DND-41 (cell line): ENCODE data around the gene NLRC3.

Source experiments
- ATAC-seq: fragments of 200-7000 bp; cut with Tn5 transposase; 3 replicates; pipeline ENCODE4 v1.9.1; 2021; ENCODE audit warnings: low read depth; ENCODE audit not compliant: insufficient read depth
- DNase-seq: peaks from one replicate; pipeline ENCODE4 v3.0.0-alpha.2; 2020
- H2AFZ ChIP-seq: 2 replicates; pipeline ENCODE4 v1.6.0; 2012; ENCODE audit warnings: low read depth, low read length
- H3K27ac ChIP-seq: 2 replicates; pipeline ENCODE4 v1.5.1; 2012; ENCODE audit warnings: low read length, inconsistent platforms
- H3K27me3 ChIP-seq: fragments of 200-600 bp; sonication (generic); 2 replicates; pipeline ENCODE4 v1.6.0; 2012; ENCODE audit warnings: low read length, mild to moderate bottlenecking, inconsistent platforms; ENCODE audit not compliant: insufficient read depth, poor library complexity
- H3K36me3 ChIP-seq: 2 replicates; pipeline ENCODE4 v1.5.1; 2012; ENCODE audit warnings: low read length, inconsistent platforms; ENCODE audit not compliant: insufficient read depth
- H3K4me1 ChIP-seq: 2 replicates; pipeline ENCODE4 v1.5.1; 2012; ENCODE audit warnings: mild to moderate bottlenecking, low read length; ENCODE audit not compliant: insufficient read depth
- H3K4me2 ChIP-seq: 2 replicates; pipeline ENCODE4 v1.6.0; 2012; ENCODE audit warnings: mild to moderate bottlenecking, moderate library complexity, low read length, inconsistent platforms; ENCODE audit not compliant: insufficient read depth
- H3K4me3 ChIP-seq, 2 experiments: fragments of 200-600 bp in 1 of 2; shearing (Covaris generic) in 1 of 2; 2 replicates each; pipeline ENCODE4 v1.5.1; 2012 to 2016; ENCODE audit warnings: inconsistent platforms in 2 of 2, low read length in 2 of 2, mild to moderate bottlenecking in 2 of 2, low read depth in 1 of 2, moderate library complexity in 1 of 2
- H3K79me2 ChIP-seq: 2 replicates; pipeline ENCODE4 v1.6.0; 2012; ENCODE audit warnings: low read length, inconsistent platforms; ENCODE audit not compliant: insufficient read depth
- H3K9ac ChIP-seq: 2 replicates; pipeline ENCODE4 v1.6.0; 2012; ENCODE audit warnings: low read depth, mild to moderate bottlenecking, inconsistent platforms, low read length, moderate library complexity
- H3K9me3 ChIP-seq: 2 replicates; pipeline ENCODE4 v1.5.1; 2012; ENCODE audit warnings: low read length, moderate library complexity, mild to moderate bottlenecking, inconsistent platforms; ENCODE audit not compliant: insufficient read depth, severe bottlenecking
- H4K20me1 ChIP-seq: 2 replicates; pipeline ENCODE4 v1.6.0; 2012; ENCODE audit warnings: low read length; ENCODE audit not compliant: insufficient read depth
- CTCF ChIP-seq: IDR thresholded peaks from 2 replicates; pipeline ENCODE4 v1.5.1; 2012; ENCODE audit warnings: borderline replicate concordance, low read length, moderate library complexity, mild to moderate bottlenecking; ENCODE audit not compliant: poor library complexity, severe bottlenecking; ENCODE audit errors: extremely low read depth
- EZH2 ChIP-seq: IDR thresholded peaks from 3 replicates; pipeline ENCODE4 v1.6.1; 2012; ENCODE audit warnings: borderline replicate concordance, low read depth, mild to moderate bottlenecking, moderate library complexity, low read length, inconsistent platforms; ENCODE audit not compliant: severe bottlenecking

Gene NLRC3

GRCh38 chr16:3538222-3538621 lies 39.0 kb downstream of the NLRC3 start:
- TF ChIP-seq EZH2 (no peak), CTCF (no peak)
- Histone ChIP-seq H4K20me1 (no peaks in the 10 kb centered on the region), H3K9ac (no peak overlapping the region), H3K36me3 (peaks cover 25% of the 10 kb centered on the region), H3K4me1 (no peaks in the 10 kb centered on the region), H3K27me3 (no peaks in the 10 kb centered on the region), H2AFZ (no peak overlapping the region), H3K79me2 (no peaks in the 10 kb centered on the region), H3K4me2 (no peak overlapping the region), H3K9me3 (no peaks in the 10 kb centered on the region), H3K27ac (no peak overlapping the region), H3K4me3 (no peak overlapping the region)
- DNase-seq (no peak), ATAC-seq (no peak)

GRCh38 chr16:3536851-3537250 lies 40.4 kb downstream of the NLRC3 start:
- H3K79me2 ChIP-seq: no peaks in the 10 kb centered on the region
- no peak overlapping the region for H3K4me2 ChIP-seq
- H3K9ac ChIP-seq: no peak overlapping the region
- H3K4me3 ChIP-seq: no peak overlapping the region
- no peak overlapping the region for H3K27ac ChIP-seq
- TF ChIP-seq CTCF (no peak), EZH2 (no peak)
- no peaks in the 10 kb centered on the region for H3K9me3 ChIP-seq
- no peak for ATAC-seq
- H3K27me3 ChIP-seq: no peaks in the 10 kb centered on the region
- H3K4me1 ChIP-seq: no peaks in the 10 kb centered on the region
- no peak for DNase-seq
- peaks cover 23% of the 10 kb centered on the region for H3K36me3 ChIP-seq
- no peak overlapping the region for H2AFZ ChIP-seq
- no peaks in the 10 kb centered on the region for H4K20me1 ChIP-seq

GRCh38 chr16:3536271-3536731 lies 40.9 kb downstream of the NLRC3 start:
- DNase-seq: no peak
- no peak overlapping the region for H3K4me2 ChIP-seq
- H3K36me3 ChIP-seq: peaks cover 18% of the 10 kb centered on the region
- no peak for TF ChIP-seq CTCF
- no peak for TF ChIP-seq EZH2
- no peak overlapping the region for H3K9ac ChIP-seq
- no peak overlapping the region for H2AFZ ChIP-seq
- no peak for ATAC-seq
- H3K4me1 ChIP-seq: no peaks in the 10 kb centered on the region
- H4K20me1 ChIP-seq: no peaks in the 10 kb centered on the region
- H3K27me3 ChIP-seq: no peaks in the 10 kb centered on the region
- H3K79me2 ChIP-seq: no peaks in the 10 kb centered on the region
- H3K27ac ChIP-seq: no peak overlapping the region
- no peaks in the 10 kb centered on the region for H3K9me3 ChIP-seq
- no peak overlapping the region for H3K4me3 ChIP-seq

- TF ChIP-seq CTCF: no peak
- TF ChIP-seq EZH2: no peak
- Histone ChIP-seq H3K4me2 (no peak overlapping the region), H3K9me3 (no peaks in the 10 kb centered on the region), H3K27ac (no peak overlapping the region), H3K79me2 (no peaks in the 10 kb centered on the region), H3K36me3 (peaks cover 17% of the 10 kb centered on the region), H3K9ac (no peak overlapping the region), H4K20me1 (no peaks in the 10 kb centered on the region), H3K4me3 (no peak overlapping the region), H2AFZ (no peak overlapping the region), H3K27me3 (no peaks in the 10 kb centered on the region), H3K4me1 (no peaks in the 10 kb centered on the region)
- ATAC-seq (no peak), DNase-seq (no peak)
Observed at GRCh38 chr16:3534126-3534525, 43.1 kb downstream of the NLRC3 start.
